A673 (cell line): ENCODE results near the gene CNPY1. TPM values are rescaled to one million over a fixed set of nuclear protein-coding genes. Genes with fewer than 3 reads are reported as not detected.

Experiments used
- BruUV-seq: library from RNA; stranded (reverse); fragments of 400-500 nt; replicated peaks from 2 replicates; lab custom pipeline; 2021; lab: Mats Ljungman, UMichigan
- CTCF ChIA-PET: fragments of 300-600 bp; sonication (Branson Sonifier 250); formaldehyde crosslinking; loops from one replicate; lab custom pipeline; 2022; ENCODE audit warnings: antibody characterized with exemption; lab: Charles Lee
- POLR2A ChIA-PET: fragments of 300-600 bp; sonication (Branson Sonifier 250); formaldehyde crosslinking; loops from one replicate; lab custom pipeline; 2022; ENCODE audit warnings: antibody characterized with exemption; ENCODE audit not compliant: low non-redundant PET; lab: Charles Lee
- DNase-seq: peaks from one replicate; pipeline ENCODE4 v3.0.0-alpha.2; 2015; ENCODE audit warnings: low spot score
- H3K27ac ChIP-seq: fragments of 200-600 bp; sonication (generic); 2 replicates; pipeline ENCODE4 v1.5.1; 2016; ENCODE audit warnings: mixed run types, low read depth, mild to moderate bottlenecking, mixed read lengths, antibody characterized with exemption, low read length; ENCODE audit not compliant: poor library complexity, severe bottlenecking
- H3K27me3 ChIP-seq: fragments of 200-600 bp; sonication (generic); replicated peaks from 2 replicates; pipeline ENCODE4 v1.6.1; 2017; ENCODE audit warnings: mixed run types, low read depth, mild to moderate bottlenecking, mixed read lengths, antibody characterized with exemption, low read length; ENCODE audit not compliant: insufficient read depth, poor library complexity
- H3K36me3 ChIP-seq: fragments of 200-600 bp; sonication (generic); 2 replicates; pipeline ENCODE4 v1.6.1; 2016; ENCODE audit warnings: mixed run types, mild to moderate bottlenecking, mixed read lengths, antibody characterized with exemption, low read length; ENCODE audit not compliant: insufficient read depth, poor library complexity, severe bottlenecking
- H3K4me1 ChIP-seq: fragments of 200-600 bp; sonication (generic); 2 replicates; pipeline ENCODE4 v1.6.1; 2017; ENCODE audit warnings: mixed run types, mild to moderate bottlenecking, mixed read lengths, antibody characterized with exemption, low read length; ENCODE audit not compliant: insufficient read depth, poor library complexity, severe bottlenecking
- H3K4me3 ChIP-seq: fragments of 200-600 bp; sonication (generic); 2 replicates; pipeline ENCODE4 v1.5.1; 2016; ENCODE audit warnings: low read depth, mixed run types, mild to moderate bottlenecking, mixed read lengths, low read length; ENCODE audit not compliant: poor library complexity, severe bottlenecking
- H3K9me3 ChIP-seq: fragments of 200-600 bp; sonication (generic); 2 replicates; pipeline ENCODE4 v1.6.1; 2016; ENCODE audit warnings: mixed run types, low read depth, mild to moderate bottlenecking, mixed read lengths, antibody characterized with exemption, low read length; ENCODE audit not compliant: poor library complexity, severe bottlenecking
- CTCF ChIP-seq: fragments of 300-800, 200-600 bp; sonication (generic); conservative IDR thresholded peaks from 2 replicates; pipeline ENCODE4 v1.5.1; 2017; ENCODE audit warnings: low read depth, mild to moderate bottlenecking, antibody characterized with exemption, low read length, moderate library complexity, mixed read lengths
- EZH2 ChIP-seq: fragments of 200-600 bp; sonication (generic); IDR thresholded peaks from 2 replicates; pipeline ENCODE4 v1.6.1; 2017; ENCODE audit warnings: borderline replicate concordance, low read depth, mild to moderate bottlenecking, mixed read lengths, antibody characterized with exemption, low read length; ENCODE audit not compliant: poor library complexity, severe bottlenecking
- intact Hi-C: fragments of 100-400 bp; cut with micrococcal nuclease; formaldehyde crosslinking; loops from one replicate; pipeline ENCODE4 v1.10.0; 2022; ENCODE audit not compliant: unreplicated experiment
- total RNA-seq: library from RNA; stranded (reverse); gene quantifications from 2 replicates; pipeline ENCODE4 v1.2.3, GENCODE V29; 2021

CNPY1 gene
- total RNA-seq, 1 experiment from 2014 or later, result not detected

GRCh38 chr7:155541986-155542675 is 4.2 kb downstream of the CNPY1 start:
- BruUV-seq, result no TSS peak
- TF ChIP-seq CTCF, result no peak
- no peak for TF ChIP-seq EZH2
- Histone ChIP-seq H3K36me3 (no peaks in the 10 kb centered on the region), H3K27me3 (peaks cover 36% of the 10 kb centered on the region), H3K4me3 (no peak overlapping the region), H3K27ac (no peak overlapping the region), H3K4me1 (no peaks in the 10 kb centered on the region), H3K9me3 (no peaks in the 10 kb centered on the region)
- DNase-seq, result no peak
- ChIA-PET POLR2A (no interaction called here), CTCF (no interaction called here)
- intact Hi-C loops, result no loop called here

GRCh38 chr7:155540553-155540952 is 5.8 kb downstream of the CNPY1 start:
- POLR2A ChIA-PET, result no interaction called here
- CTCF ChIA-PET, result no interaction called here
- no peaks in the 10 kb centered on the region for H3K9me3 ChIP-seq
- intact Hi-C loops, result no loop called here
- no peak for DNase-seq
- H3K36me3 ChIP-seq, result no peaks in the 10 kb centered on the region
- no peak overlapping the region for H3K4me3 ChIP-seq
- TF ChIP-seq CTCF (no peak), EZH2 (no peak)
- H3K27ac ChIP-seq, result no peak overlapping the region
- no TSS peak for BruUV-seq
- peaks cover 36% of the 10 kb centered on the region for H3K27me3 ChIP-seq
- H3K4me1 ChIP-seq, result no peaks in the 10 kb centered on the region

GRCh38 chr7:155538293-155538692 is 8.1 kb downstream of the CNPY1 start:
- Histone ChIP-seq H3K9me3 (no peaks in the 10 kb centered on the region), H3K36me3 (no peaks in the 10 kb centered on the region), H3K4me1 (peaks cover 7% of the 10 kb centered on the region), H3K4me3 (no peak overlapping the region), H3K27ac (no peak overlapping the region), H3K27me3 (peaks cover 46% of the 10 kb centered on the region)
- CTCF ChIA-PET, result no interaction called here
- POLR2A ChIA-PET, result no interaction called here
- TF ChIP-seq CTCF (no peak), EZH2 (no peak)
- BruUV-seq, result no TSS peak
- intact Hi-C loops, result loop anchor here (10.0 kb wide), 1 partner anchor 613 kb away; no protein-coding TSS in a partner anchor
- no peak for DNase-seq
